Hematopoietic multipotent progenitor cell treated with erythropoietin and hydrocortisone succinate and interleukin-3 and kit ligand, for 4 days (in vitro differentiated cells): Measurements from ENCODE around the gene LTF.
"Not testable (repeated sequence)": the region's sequence is repeated elsewhere in the genome, so short reads cannot be mapped to it uniquely, and the experiment has no call there.

Source experiments
- DNase-seq: peaks from one replicate; pipeline ENCODE4 v3.0.0-alpha.2; 2015

LTF gene

GRCh38 chr3:46440531-46441294, 24.0 kb downstream of the LTF start:
- DNase-seq, result peak; percentile 78

- no peak for DNase-seq
Observed at GRCh38 chr3:46438831-46439230, 25.9 kb downstream of the LTF start.

- peak; percentile 60 for DNase-seq
Observed at GRCh38 chr3:46435081-46435726, 29.5 kb downstream of the LTF start.

- DNase-seq, result no peak
Observed at GRCh38 chr3:46433841-46434240, 30.9 kb downstream of the LTF start.

DNA sequence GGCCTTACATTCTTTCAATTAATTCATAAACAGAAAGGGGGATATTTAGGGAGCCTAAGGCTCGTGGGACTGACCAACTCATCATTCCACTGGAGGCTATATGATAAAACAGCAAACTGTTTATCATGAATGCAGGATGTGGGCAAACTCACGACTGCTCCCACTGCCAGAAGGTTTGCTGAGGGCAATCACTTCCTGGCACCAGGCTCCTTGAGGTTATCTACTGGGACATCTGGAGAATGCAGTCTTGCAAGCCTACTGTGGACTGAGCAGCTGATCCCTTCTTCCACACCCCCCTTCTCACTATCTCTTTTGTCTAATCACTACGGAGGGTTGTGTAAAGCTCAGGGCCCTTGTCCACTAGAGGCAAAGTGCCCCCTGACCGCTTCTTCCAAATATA, 31.6 kb downstream of the LTF start:
- DNase-seq, result peak; percentile 95

DNA sequence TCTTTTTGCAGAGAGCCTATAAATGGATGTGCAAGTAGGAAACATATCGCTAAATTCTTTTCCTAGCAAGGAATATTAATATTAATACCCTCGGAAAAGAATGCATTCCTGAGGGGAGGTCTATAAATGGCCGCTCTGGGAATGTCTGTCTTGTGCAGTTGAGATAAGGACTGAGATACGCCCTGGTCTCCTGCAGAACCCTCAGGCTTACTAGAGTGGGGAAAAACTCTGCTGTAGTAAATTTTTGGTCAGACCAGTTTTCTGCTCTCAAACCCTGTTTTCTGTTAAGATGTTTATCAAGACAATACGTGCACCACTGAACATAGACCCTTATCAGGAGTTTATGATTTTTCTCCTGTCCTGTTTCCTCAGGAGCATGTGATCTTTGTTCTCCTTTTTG, 32.8 kb downstream of the LTF start:
- DNase-seq, result peak; percentile 32

- not testable (repeated sequence) for DNase-seq
Observed at GRCh38 chr3:46430879-46431278, 33.8 kb downstream of the LTF start.

DNA sequence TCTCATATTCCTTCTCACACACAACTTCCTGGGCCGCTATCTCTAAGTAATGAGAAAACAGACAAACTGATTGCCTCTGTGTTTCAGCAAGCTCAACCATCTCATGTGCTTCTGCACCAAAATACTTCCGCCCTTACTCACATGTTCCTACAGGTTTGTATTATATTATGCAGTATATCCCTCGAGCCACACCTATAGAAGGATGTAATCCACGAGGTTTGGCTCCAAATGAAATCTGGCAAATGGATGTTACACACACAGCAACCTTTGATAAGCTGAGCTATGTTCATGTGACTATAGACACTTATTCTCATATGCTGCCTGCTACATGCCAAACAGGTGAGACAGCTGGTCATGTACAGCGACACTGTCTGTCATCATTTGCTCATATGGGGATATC, 35.0 kb downstream of the LTF start:
- DNase-seq, result no peak

- DNase-seq, result no peak
Observed at GRCh38 chr3:46429250-46429649, 35.5 kb downstream of the LTF start.

DNA sequence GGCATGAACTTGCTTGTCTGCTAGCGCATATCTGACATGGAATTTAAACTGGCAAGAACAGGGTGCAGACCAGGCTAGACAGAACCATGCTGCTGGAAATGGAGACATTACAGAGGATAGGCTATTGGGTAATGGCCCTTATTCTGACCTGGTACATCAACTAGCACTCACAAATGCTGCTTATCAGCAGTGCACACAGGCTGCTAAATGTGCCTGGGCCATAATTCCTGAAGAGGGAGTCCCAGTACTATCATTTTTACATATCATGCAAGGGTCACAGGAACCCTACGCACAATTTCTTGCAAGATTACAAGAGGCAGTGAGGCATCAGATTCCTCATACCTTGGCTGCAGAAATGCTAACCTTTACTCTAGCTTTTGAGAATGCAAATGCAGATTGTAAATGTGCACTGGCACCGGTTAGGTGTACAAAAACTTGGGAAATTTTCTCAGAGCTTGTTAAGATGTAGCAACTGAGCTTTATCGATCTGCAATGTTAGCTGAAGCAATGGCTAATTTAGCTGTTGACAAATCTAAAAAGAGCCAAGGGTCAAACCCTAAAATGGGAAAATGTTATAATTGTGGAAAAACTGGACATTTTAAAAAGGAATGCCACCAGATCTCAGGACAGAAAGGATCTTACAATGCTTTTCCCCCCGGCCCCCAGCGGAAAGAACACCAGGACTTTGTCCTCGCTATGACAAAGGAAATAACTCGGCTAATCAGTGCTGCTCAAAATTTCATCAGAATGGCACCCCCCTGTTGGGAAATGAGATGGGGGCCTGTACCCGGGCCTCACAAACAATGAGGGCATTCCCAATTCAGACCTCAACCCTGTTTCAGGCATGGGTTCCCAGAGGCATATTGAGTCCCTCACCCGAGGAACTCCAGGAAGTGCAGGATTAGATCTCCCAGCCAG, 36.5 kb downstream of the LTF start:
- DNase-seq, result peak; percentile 92

GRCh38 chr3:46427404-46427803, 37.3 kb downstream of the LTF start:
- not testable (repeated sequence) for DNase-seq

DNA sequence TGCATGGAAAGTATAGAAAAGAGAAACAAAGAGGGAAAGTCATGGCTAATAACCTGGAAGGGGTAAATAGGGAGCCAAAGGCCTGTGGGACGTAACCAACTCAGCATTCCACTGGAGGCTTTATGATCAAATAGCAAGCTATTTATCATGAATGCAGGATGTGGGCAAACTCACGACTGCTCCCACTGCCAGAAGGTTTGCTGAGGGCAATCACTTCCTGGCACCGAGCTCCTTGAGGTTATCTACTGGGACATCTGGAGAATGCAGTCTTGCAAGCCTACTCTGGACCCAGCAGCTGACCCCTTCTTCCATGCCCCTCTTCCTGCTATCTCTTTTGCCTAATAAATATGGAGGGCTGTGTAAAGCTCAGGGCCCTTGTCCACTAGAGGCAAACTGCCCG, 38.2 kb downstream of the LTF start:
- peak; percentile 84 for DNase-seq

GRCh38 chr3:46423588-46423987, 41.1 kb downstream of the LTF start:
- DNase-seq, result no peak

GRCh38 chr3:46422617-46423016, 42.1 kb downstream of the LTF start:
- peak; percentile 59 for DNase-seq

GRCh38 chr3:46420931-46421330, 43.8 kb downstream of the LTF start:
- no peak for DNase-seq

- DNase-seq, result no peak
Observed at GRCh38 chr3:46419816-46420215, 44.9 kb downstream of the LTF start.

DNA sequence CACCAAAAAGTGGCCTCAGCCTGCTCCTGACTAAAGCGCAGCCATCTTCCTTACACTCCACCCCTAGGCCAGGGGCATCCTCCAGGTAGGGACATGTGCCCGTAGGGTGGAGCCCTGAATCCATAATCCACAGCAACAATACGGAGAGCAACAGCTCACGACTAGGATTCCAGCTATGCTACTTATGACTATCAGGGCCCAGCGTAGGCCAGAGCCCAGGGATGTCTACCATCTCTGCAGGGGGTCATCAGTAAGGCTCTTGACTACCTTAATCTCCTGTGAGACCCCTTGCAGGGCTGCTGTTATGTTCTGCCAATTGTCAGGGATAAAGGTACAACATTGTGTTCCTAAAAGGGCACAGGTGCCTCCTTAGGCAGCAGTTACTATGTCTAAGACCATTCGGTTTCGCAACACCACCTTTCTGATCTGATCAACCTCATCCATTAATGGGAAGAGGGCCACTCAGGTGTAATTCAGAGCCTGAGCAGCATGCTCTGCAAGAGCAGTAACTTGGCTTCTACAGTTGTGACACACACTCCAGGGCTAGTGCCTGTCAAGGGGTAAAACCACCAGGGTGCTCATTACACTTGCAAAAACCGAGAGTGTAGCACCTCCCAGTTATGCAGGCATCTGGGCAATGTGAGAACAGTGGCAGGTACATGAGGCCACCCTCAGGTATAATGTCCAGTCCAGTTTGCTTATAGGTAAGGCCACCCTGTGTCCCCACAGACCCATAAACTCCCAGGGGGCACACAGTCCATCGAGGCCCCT, 46.7 kb downstream of the LTF start:
- no peak for DNase-seq

- no peak for DNase-seq
Observed at GRCh38 chr3:46416811-46417510, 47.7 kb downstream of the LTF start.

- peak; percentile 55 for DNase-seq
Observed at GRCh38 chr3:46416125-46416810, 48.4 kb downstream of the LTF start.

DNA sequence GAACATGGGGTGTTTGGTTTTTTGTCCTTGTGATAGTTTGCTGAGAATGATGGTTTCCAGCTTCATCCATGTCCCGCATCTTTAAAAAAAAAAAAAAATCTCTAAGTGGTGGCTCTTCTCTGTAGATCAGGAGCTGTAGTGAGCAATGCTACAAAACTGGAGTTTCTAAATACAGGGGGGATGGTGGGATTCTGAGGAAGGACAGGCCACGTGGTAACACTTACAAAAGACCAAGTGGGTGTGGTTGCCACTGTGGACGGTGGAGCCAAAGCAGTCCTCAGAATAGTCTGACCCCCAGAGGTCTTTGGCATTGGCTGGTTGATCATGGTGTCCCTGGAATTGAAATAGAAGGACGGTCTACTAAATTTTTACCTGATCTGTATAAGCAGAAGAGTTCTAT, 50.0 kb downstream of the LTF start:
- DNase-seq, result no peak

DNA sequence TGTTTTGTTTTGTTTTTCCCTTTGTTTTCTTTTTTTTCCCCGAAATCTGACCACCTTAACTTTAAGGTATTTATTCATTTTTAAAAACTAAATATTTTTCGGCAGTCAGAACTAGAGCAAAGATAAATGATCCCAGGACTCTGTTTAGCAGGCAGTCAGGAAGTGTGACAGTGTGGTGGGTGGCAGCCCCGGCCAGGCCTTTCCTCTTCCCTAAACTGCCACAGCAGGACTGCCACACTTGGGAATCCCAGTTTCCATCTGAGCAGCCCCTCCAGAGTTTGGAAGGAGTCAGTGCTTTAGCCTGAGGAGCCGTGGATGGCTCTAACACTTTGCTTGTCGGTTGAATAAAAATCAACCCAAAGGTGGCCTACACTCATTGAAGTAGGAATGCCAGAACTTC, 50.8 kb downstream of the LTF start:
- no peak for DNase-seq
